Measurements from ENCODE around the gene CSNK2A2.
A peak's percentile ranks its signal among the peaks of the same experiment; 100 is the strongest.

The CSNK2A2 gene

DNA sequence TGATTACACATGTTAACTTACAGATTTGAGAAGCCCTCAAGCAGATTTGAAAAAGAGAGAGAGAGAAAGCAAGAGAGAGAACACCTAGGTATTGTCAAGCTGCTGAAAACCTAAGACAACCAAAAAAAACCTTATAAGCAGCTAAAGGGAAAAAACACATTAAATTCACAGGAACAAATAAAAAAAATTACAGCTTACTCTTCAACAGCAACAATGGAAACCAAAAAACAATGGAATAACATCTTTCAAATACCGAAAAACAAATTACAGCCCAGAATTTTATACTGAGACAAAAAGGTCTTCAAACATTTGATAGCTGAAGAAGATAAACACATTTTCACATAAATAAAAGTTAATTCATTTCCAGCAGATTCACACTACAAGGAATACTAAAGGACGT, 60.3 kb downstream of the CSNK2A2 start:
- no peak for DNase-seq

DNA sequence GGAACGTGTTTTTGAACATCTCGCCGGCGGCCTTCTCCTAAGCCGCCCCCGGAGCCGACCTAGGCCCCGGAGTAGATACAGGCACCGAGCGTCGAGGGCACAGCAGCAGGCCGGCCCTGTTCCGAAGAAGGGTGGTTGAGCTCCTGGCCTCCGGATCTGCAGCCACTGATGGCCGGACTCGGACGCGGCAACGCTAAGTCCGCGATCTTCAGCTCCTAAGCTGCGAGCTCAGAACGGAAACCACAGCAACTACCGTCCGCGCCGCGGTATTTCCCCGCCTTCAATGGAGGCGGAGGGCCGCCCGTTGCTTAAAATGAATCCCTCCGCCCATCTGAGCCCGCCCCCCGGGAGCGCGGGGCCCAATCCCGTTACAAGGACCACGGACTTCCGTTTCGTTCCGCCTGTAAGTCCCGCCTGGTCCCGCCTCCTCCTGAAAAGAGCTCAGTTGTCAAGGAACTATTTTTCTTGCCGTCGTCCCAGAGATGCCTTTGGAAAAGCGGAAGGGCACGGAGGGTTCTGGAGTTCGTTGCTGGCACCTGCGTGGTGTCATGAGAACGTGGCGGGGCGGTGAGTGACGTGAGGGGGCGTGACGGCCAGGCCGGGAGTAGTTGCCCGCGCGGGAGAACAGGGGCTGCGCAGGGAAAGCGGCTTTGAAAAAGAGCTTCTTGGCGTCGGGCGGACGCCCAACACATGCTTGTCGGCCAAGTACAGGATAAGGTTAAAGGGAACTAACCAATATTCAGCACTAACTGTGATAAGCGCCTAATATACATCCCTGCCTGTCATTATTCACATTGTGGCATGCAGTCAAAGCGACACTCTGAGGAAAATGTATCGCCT, 68.6 kb downstream of the CSNK2A2 start, which contains the start of gene CFAP20:
CFAP20 (minus strand) TSS at position 285 of the 840 bp plus-strand sequence; CDS start at position 19, 266 bp downstream.
- peak; percentile 99 for DNase-seq

DNA sequence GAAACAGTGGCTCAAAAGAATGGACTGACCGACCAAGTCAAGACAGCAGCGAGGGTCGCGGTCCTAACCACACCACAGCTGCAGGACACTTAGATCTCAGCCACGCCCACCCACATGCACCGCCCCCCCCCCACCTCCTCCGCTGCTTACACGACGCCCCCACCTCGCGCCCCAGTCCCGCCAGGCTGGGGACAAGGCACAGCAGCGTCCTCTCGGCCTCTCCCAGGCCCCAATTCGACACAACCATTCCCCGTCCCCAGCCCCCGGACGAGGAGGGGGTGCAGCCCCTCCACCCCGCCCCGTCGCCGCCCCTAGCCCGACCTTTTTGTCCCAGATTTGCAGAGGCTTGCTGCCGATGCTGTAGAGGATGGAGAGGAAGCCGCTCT, 69.2 kb downstream of the CSNK2A2 start:
- DNase-seq = no peak

DNA sequence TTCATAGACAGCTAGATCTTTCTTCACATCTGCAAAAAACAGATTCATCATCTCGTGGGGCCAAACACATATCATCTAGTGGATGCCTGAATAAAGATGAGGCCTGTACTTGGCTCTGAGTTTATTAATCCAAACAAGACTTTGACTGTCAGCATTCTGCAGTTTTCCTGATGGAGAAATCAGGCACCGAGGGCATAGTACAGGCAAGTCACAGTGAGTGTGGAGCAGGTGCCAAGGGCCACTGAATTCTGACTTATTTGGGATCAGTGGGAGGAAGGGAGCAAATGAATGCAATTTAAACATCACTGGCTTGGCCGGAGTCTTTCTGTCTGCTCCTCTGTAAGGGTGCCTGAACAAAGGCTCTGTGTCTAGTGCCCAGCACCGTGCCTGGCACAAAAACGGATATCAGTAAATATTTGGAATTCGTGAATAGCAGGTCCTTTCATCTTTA, 69.7 kb downstream of the CSNK2A2 start:
- DNase-seq = no peak

DNA sequence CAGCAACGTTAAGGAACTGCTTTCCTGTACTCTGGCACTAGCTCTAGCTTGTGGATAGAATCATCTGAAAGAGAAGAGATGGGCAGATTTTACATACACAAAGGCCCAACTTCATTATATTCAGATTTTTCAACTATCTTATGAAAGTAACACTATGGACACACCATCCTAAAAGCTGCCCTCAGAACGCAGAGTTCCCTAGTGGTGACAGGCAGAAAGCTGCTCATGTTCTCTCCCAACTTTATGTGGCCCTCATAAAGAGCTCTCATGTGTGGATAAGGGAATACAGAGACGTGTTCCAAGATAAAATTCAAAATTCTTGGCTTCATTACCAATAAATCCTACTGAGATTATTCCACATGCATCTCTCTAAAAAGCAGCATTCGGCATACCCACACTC, 70.3 kb downstream of the CSNK2A2 start:
- peak in 1 of 2 experiments; percentile 0 for DNase-seq

DNA sequence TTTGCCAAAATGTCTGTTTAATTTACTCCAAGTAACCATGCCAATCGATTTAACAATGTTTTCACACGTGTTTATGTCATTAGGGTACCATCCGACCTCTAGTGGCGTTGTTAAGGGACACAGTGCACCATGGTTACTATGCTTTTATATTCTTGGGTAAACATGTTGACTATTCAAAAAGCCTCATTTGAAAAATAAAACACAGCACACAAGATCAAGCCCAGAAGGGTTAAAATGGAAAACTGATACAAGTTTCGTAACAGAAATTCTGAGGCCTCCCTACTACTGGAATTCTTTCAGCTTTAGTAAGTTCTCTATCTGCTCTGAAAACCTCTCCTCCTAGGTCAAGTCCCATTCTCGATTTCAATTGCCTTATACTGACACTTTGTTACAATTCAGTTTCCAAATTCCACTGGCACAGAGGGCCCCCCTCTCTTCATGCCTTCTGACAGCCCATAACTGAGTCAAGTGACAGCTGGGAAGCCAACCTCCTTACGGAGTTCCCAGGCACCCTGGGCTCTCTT, 70.8 kb downstream of the CSNK2A2 start:
- DNase-seq = peak; percentile 2 to 10

DNA sequence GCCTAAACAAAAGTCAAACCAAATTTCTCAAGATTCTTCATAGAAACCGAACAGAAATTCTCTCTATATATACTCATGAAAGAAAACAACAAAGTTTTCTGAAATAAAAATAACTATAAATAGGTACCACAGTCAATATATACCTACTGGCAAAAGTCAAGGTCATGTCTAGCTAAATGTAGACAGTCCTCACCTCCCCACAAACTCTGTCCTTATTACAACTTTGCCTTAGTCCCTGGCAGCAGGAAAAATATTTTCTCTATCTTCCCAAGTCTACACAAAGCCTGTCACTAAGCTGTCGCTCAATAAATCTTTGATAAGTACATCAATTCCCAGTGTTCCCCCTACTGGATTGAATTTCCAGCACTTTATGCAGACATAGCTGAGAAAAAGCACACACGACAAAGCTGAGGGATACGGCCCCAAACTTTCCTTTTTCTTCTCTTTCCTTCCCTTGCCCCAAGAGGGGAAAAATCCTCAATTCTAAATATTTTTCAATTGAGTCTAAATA, 71.4 kb downstream of the CSNK2A2 start:
- DNase-seq = no peak

DNA sequence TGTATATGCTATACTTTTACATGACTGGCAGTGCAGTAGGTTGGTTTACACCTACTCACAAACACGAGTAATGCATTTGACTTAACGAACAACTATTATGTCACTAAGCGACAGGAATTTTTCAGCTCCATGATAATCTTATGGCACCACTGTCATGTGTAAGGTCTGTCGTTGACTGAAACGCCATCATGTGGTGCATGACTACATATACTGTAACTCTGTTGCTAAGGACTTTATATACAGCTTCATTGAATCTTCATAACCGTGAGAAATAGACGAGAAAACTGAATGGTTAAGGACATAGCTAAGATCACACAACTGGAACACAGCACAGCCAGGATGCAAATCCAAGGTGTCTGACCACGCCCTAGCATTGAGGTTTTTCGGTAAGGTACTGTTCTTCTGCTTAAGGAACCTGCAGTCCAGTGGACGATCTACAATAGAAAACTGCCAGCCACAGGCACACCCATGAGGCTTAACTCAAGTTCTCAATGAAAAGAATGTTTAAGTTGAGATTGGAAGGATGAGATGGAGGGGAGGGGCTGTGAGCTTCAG, 72.0 kb downstream of the CSNK2A2 start:
- DNase-seq = no peak

DNA sequence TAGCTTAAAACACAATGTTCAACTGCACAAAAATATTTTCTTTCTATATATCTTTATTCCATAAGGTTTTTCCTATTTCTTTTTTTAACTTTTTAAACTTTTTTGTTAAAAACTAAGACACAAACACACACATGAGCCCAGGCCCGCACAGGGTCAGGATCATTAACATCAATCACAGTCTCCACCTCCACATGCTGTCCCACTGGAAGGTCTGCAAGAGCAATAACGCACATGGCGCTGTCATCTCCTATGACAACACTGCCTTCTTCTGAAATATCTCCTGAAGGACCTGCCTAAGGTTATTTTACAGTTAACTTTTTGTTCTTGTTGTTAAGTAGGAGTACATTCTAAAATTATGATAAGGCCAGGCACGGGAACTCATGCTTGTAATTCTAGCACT, 72.9 kb downstream of the CSNK2A2 start:
- DNase-seq = no peak

DNA sequence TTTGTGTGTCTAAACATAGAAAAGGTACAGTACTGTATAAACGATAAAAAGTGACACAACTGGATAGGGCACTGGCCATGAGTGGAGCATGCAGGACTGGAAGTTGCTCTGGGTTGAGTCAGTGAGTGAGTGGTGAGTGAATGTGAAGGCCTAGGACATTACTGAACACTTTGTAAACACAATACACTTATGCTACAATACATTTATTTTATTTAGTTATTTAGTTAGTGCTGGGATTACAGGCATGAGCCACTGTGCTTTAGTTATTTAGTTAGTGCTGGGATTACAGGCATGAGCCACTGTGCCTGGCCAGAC, 73.3 kb downstream of the CSNK2A2 start:
- DNase-seq = no peak

DNA sequence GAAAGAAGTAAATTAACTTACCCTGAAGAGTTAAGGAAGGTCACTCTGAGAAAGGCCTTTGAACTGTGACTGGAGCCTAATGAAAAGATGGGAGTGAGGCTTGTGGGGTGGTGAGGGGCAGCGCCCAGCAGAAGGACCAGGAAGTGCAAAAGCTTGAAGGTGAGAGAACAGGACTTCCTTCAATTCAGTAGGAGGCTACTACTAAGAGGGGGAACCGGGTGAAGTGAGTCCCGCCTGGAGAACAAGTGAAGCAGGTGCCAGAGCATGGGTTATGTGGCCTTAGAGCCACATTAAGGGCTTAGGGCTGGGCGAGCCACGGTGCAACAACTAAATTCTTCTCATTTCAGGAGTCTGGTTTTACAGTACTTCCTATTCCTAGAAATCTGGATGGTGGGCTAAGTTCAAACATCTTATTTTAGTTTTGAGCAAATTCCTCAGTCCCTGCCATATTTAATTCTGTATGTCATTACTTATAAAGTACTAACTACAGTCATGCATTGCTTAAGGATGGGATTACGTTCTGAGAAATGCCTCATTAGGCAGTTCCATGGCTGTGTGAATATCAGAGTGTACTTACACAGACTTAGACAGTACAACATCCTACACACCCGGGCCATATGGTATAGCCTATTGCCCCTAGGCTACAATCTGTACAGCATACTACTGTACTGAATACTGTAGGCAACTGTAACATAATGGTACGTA, 73.9 kb downstream of the CSNK2A2 start:
- no peak for DNase-seq

DNA sequence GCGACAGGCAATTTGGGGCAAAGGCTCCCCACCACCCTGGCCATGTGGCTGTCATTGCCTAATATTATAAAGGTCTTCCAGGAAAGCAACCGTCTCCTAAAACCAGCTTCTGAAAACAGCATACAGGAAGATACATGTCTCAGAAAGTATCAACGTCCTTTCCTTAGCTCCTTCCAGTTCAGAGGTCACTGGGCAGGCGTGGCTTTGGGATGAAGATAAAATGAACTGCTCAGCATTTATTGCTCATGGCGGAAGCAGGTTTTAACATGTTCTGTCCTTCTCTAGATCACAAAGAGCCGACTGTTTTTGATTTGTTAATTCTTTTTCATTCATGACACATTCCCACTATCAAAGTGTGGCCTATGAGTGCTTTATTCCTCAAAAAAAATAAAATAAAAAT, 76.8 kb downstream of the CSNK2A2 start:
- no peak for DNase-seq

DNA sequence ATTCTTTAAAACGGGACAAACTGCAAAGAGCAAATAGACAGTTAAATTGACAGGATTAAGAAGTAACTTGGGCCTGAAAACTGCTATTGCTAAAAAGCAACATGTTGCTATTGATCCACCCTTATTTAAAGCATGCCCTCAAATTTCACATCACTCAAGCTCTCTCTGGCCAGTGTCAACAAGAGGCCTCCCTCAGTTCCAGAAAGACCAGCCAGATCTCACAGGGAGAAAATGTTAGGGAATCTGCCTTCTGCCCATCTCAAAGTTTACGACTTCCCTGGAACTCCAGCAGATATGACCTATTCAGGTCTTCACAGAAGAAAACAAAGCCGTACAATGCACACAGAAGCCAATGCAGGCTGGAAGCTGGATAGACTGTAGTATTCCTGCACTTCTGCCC, 77.7 kb downstream of the CSNK2A2 start:
- no peak for DNase-seq

DNA sequence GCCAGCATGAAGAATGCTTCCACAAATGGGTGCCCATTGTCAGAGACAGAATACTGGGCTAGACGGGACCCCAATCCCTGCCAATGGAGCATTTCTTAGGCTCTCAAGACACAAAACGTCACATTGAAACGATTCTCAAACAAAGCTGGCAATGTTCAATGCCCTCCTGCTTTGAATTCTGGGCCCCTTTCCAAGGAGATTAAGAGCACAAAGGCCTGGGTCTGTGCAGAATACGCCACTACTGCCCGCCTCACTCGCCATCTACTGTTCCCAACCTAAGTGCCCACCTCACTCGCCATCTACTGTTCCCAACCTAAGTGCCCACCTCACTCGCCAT, 78.4 kb downstream of the CSNK2A2 start:
- DNase-seq = no peak

DNA sequence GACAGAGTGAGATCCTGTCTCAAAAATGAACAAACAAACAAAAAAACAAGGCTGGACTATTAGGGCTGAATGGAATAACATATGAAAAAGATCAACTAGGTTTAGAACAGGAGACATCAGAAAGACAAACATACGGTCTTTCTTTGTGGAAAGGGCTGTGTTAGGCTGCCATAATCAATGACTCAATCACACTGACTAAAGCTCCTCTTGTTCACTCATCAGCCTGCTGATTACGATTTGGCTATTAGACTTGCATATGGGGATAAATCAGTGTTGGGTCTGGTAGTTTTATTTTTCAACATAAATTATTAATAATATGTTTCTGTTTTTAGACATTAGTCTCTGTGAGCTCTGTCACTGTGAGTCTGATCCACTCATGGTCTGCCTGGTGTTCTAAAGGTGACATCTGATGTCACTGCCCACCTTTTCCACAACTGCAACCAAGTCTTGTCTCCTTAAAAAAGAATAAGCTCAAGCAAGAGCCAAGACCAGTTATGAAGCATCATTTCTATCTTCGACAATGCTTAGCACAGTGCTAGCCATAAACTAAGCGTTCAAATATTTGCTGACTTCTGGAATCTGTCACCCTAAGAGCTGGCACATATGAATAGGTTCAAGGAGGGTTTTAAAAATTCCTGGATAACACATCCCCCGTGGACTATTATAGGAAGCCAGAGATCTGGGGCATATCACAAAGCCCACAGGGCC, 79.0 kb downstream of the CSNK2A2 start:
- no peak for DNase-seq

DNA sequence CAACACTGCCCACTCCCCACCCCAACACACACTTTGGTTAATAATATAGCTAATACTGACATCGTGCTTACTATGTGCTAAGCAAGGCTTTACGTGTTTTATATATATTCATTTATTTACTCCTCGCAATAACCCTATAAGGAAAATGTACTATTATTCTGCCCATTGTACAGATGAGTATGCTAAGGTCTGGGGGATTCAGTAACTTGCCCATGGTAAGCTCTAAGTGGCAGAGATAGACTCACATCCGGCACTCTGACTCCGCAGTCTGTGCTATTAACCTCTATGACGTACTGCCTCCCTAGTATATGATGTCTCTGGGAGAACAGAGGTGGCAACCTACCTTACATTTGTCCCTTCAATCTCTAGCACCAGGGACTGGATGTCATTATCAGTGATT, 81.4 kb downstream of the CSNK2A2 start:
- no peak for DNase-seq

DNA sequence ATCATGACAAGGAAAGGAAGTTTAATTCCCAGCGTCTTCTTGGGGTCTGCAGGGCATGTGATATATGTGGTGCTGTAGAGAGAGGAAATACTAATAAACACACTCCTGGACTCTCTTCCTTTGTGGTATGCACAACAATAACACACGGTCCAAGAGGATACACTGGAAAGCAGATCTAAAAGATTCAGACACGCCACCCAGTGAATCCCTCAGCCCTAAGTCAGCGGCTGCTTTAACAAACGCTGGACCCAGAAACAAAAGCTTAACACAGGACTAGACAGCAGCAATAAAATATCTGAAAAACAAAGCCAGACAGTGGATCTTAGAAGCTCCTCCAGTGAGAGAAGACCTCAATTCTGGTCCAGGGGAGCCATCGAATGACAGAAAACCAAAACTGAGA, 81.8 kb downstream of the CSNK2A2 start:
- DNase-seq = no peak

DNA sequence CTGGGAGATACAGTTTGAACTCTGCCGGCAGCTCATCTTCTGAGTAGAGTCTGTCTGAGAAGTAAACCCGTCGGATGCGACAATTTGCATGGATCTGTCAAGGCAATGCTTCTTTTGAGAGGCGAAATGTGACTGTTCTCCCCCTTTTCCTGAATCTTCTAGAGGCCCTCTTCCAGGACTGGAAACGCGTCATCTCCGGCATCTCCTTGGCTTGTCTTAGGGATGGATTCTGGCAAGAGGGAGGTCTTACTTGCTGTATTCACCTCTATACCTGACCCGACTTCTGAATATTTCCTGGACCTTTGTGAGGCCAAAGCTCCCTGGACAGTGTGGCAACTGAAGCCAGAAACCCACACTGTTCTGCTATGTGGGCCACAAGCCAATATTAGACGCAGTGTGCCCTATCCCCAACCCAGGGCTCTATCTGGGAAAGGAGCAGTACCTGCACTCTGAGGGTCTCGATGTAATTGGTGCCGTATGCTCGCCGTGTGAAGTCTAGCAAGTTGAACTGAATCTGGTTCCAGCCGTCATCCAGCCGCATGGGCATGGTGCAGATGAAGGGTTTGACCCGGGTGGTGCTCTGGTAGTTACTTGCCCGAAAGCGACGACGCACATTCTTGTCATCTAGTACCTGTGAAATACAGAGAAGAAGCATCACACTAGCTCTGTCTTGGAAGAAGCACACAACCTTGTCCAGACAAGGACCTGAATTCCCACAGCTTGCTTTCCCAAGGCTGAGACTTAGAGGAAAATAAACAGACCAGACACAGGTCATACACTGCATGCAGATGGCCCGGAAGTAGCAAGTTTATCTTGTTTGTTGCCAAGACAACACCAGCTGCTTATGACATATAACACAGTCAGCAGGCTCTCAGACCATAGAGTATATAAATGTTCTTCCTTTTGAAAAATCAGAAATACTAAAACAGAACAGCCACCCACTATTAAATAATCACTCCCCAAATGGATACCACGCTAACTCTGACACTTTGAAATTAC, 82.8 kb downstream of the CSNK2A2 start:
- no peak for DNase-seq

DNA sequence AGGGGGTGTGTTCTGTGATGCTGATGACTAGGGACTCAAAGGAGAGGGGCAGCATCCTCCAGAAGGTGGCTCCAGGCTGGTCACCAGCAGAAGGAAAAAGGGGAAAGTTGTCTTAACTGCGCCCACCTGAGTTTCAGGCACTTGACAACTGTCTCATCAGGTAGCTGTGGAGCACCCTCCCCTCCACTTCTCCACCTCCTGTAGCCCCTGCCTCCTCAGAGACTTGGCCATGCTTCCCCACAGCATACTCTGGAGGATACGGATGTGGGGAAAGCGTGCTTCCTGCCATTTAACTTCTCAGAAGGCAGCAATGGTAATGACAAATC, 86.6 kb downstream of the CSNK2A2 start:
- DNase-seq = no peak

DNA sequence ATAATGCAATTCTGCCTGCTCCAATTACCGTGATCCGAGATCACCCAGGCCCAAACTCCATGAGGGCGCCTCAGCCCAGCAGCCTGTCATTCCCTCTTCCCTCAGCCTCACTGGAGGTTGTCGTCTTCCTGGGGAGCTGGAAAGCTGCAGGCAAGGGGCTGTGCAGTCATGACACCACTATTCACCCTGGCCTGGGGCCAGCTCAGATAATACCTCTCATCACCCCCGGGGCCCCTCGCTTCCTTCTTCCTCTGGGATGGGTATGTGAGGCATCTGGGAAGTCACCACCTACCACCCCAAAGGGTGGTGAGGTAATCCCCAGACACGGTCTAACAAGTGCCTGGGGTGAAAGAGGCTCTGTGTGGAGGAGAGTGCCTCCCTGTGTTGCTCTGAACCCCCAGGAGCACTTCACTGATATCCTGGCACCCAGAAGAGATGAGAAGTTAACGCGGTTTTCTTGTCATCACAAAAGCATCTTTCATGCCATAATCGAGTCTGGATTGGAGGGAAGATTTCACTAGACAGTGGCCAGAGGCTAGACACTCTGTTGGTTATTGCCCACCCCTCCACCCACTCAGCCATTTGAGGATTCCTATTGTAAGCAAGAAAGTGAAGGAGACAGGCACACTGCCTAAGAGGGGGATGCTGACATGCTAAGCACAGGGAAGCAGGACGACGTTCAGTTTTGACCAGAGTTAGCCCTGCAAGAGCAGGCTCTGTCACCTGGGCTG, 87.2 kb downstream of the CSNK2A2 start:
- no peak for DNase-seq

DNA sequence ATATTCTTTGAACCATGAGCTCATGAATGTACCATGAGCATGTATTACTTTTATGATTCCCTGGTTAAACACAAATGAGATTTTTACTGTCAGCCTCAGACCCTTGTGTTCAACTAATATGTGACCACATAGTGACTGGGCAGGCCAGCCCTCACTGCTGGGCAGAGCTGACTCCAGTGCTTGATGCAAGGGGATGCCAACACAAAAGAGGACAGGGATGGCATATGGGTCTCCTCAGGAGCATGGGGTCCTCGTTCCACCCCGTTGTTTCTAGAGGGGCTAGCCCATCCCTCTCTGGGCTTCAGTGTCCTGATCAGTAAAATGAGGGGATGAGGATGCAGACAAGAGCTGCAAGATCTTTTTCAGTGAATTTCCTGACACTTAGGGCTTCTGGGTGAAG, 88.0 kb downstream of the CSNK2A2 start:
- DNase-seq = no peak
